ENCODE results near the gene G2E3.

DNA sequence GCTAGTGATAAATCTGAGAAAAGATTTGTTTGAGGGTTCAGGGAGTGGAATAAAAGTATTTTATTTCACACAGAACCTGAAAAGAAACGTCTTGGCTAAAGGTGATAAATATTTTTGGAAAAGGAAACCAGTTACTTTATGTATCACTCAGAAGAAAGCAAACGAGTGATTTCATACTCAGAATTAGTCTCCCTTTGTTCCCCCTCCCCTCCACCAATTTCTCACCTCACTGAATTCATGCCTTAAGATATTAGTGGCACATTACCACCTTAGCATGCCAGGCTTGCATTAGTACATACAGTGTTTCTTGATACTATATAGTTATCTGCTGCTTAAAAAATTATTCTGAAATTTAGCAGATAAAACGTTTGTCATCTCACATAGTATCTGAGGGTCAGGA lies 28.2 kb downstream of the G2E3 start:
- TF ChIP-seq CTCF (IDR thresholded peaks at IDR 0.05; ENCODE audit: low read depth, low read length) (no peak), EZH2phosphoT487 (IDR thresholded peaks at IDR 0.05; ENCODE audit: low read depth) (no peak)
